HFF-Myc (cell line): ENCODE data around the gene NCKAP5.

Experiments
- DNase-seq: peaks from one replicate; pipeline ENCODE4 v3.0.0-alpha.2; 2011; ENCODE audit warnings: low read depth; ENCODE audit errors: extremely low read depth
- H3K4me3 ChIP-seq: replicated peaks from 2 replicates; pipeline ENCODE4 v1.5.1; 2011; ENCODE audit warnings: low read depth, mild to moderate bottlenecking, control low read depth, low read length
- CTCF ChIP-seq: IDR thresholded peaks from 2 replicates; pipeline ENCODE4 v1.5.1; 2012; ENCODE audit warnings: mild to moderate bottlenecking, low read depth, low read length, control low read depth; ENCODE audit errors: missing control alignments

Gene NCKAP5

GRCh38 chr2:132697556-132698205, 870.6 kb downstream of the NCKAP5 start:
- no peak for TF ChIP-seq CTCF
- no peak overlapping the region for H3K4me3 ChIP-seq
- no peak for DNase-seq

GRCh38 chr2:132692816-132693215, 875.4 kb downstream of the NCKAP5 start:
- DNase-seq = no peak
- no peak for TF ChIP-seq CTCF
- H3K4me3 ChIP-seq = no peak overlapping the region

GRCh38 chr2:132691556-132691955, 876.7 kb downstream of the NCKAP5 start:
- no peak for TF ChIP-seq CTCF
- no peak overlapping the region for H3K4me3 ChIP-seq
- DNase-seq = no peak

- H3K4me3 ChIP-seq = no peak overlapping the region
- TF ChIP-seq CTCF = no peak
- DNase-seq = no peak
These were observed 877.5 kb downstream of the NCKAP5 start for GRCh38 chr2:132690664-132691303.

- no peak for TF ChIP-seq CTCF
- DNase-seq = no peak
- H3K4me3 ChIP-seq = no peak overlapping the region
These were observed 886.5 kb downstream of the NCKAP5 start for GRCh38 chr2:132681766-132682165.

- no peak for TF ChIP-seq CTCF
- no peak for DNase-seq
- no peak overlapping the region for H3K4me3 ChIP-seq
These were observed 887.7 kb downstream of the NCKAP5 start for GRCh38 chr2:132680544-132680943.
